ENCODE results near the gene ARHGEF7.

GRCh38 chr13:111142472-111142871 is 27.4 kb downstream of the ARHGEF7 start:
- TF ChIP-seq CTCF (IDR thresholded peaks at IDR 0.05; ENCODE audit: insufficient read depth, low read depth, low read length) (no peak), EZH2 (IDR thresholded peaks at IDR 0.05; ENCODE audit: insufficient read depth, low read length) (no peak)
